B cell (primary cell): Measurements from ENCODE around the gene ZC3HAV1L. TPM values are rescaled to one million over a fixed set of nuclear protein-coding genes. Genes with fewer than 3 reads are reported as not detected.
"Not testable (repeated sequence)": the region's sequence is repeated elsewhere in the genome, so short reads cannot be mapped to it uniquely, and the experiment has no call there.

ENCODE experiments used
- ATAC-seq: fragments of 200-7000 bp; cut with Tn5 transposase; one replicate; pipeline ENCODE4 v1.10.0; 2021; ENCODE audit warnings: low read depth, mild to moderate bottlenecking, moderate number of reproducible peaks, moderate library complexity
- CTCF ChIA-PET: fragments of 350-600 bp; sonication (Branson Sonifier 250); formaldehyde crosslinking; loops from one replicate; lab custom pipeline; 2021; ENCODE audit warnings: antibody characterized with exemption, inconsistent platforms; lab: Charles Lee
- POLR2A ChIA-PET: fragments of 350-600 bp; sonication (Branson Sonifier 250); formaldehyde crosslinking; loops from one replicate; lab custom pipeline; 2021; ENCODE audit warnings: antibody characterized with exemption; lab: Charles Lee
- DNase-seq: peaks from one replicate; pipeline ENCODE4 v3.0.0; 2013
- H2AFZ ChIP-seq: 2 replicates; pipeline ENCODE4 v1.6.1; 2012; ENCODE audit warnings: mild to moderate bottlenecking, low read depth, low read length; ENCODE audit not compliant: insufficient read depth, poor library complexity, severe bottlenecking
- H3K27ac ChIP-seq, 2 donors: 1 replicate in 1 of 2; 2 replicates in 1 of 2; pipeline ENCODE4 v1.5.1; 2012 to 2013; ENCODE audit warnings: low read length in 2 of 2, mild to moderate bottlenecking in 2 of 2, moderate library complexity in 1 of 2
- H3K27me3 ChIP-seq, 4 experiments: fragments of 200-600 bp in 1 of 4; sonication (generic) in 1 of 4; replicated peaks in 1 of 4; 1 replicate in 2 of 4; 2 replicates in 2 of 4; pipeline versions ENCODE4 v1.6.1 to v1.7.0; 2013 to 2016; ENCODE audit warnings: low read length in 3 of 4, mild to moderate bottlenecking in 2 of 4, mixed read lengths in 1 of 4, moderate library complexity in 1 of 4; ENCODE audit not compliant: insufficient read depth in 4 of 4, control insufficient read depth in 3 of 4; ENCODE audit errors: control extremely low read depth in 1 of 4
- H3K36me3 ChIP-seq, 2 experiments: replicated peaks in 1 of 2; 1 replicate in 1 of 2; 2 replicates in 1 of 2; pipeline versions ENCODE4 v1.6.1 to v1.7.1; 2013; ENCODE audit warnings: low read length in 1 of 2; ENCODE audit not compliant: insufficient read depth in 2 of 2, control insufficient read depth in 1 of 2; ENCODE audit errors: control extremely low read depth in 1 of 2, extremely low read depth in 1 of 2
- H3K4me1 ChIP-seq, 2 donors: fragments of 200-600 bp in 1 of 2; sonication (generic) in 1 of 2; 1 replicate in 1 of 2; 2 replicates in 1 of 2; pipeline versions ENCODE4 v1.5.1 to v1.6.1; 2013 to 2017; ENCODE audit warnings: low read length in 2 of 2; ENCODE audit not compliant: control insufficient read depth in 2 of 2, insufficient read depth in 2 of 2
- H3K4me2 ChIP-seq: replicated peaks from 2 replicates; pipeline ENCODE3; 2012; ENCODE audit warnings: mild to moderate bottlenecking, low read depth, low read length; ENCODE audit not compliant: poor library complexity, severe bottlenecking
- H3K4me3 ChIP-seq, 5 experiments: fragments of 200-600 bp in 1 of 5; sonication (generic) in 1 of 5; 1 replicate in 3 of 5; 2 replicates in 2 of 5; pipeline versions ENCODE4 v1.5.1 to v1.7.0; 2011 to 2016; ENCODE audit warnings: low read length in 4 of 5, mild to moderate bottlenecking in 4 of 5, low read depth in 2 of 5, control low read depth in 1 of 5, moderate library complexity in 1 of 5; ENCODE audit not compliant: insufficient read depth in 1 of 5; ENCODE audit errors: control extremely low read depth in 1 of 5, extremely low read depth in 1 of 5
- H3K79me2 ChIP-seq: fragments of 200-600 bp; sonication (generic); one replicate; pipeline ENCODE4 v1.6.0; 2016; ENCODE audit warnings: low read length; ENCODE audit not compliant: control insufficient read depth, insufficient read depth
- H3K9ac ChIP-seq: fragments of 200-600 bp; sonication (generic); 2 replicates; pipeline ENCODE4 v1.6.1; 2017; ENCODE audit warnings: mild to moderate bottlenecking, low read length, moderate library complexity
- H3K9me3 ChIP-seq, 3 donors: one replicate each; pipeline versions ENCODE4 v1.6.1 to v1.7.1; 2013; ENCODE audit warnings: low read length in 2 of 3; ENCODE audit not compliant: control insufficient read depth in 2 of 3, insufficient read depth in 1 of 3; ENCODE audit errors: control extremely low read depth in 1 of 3
- H4K20me1 ChIP-seq: 2 replicates; pipeline ENCODE4 v1.6.0; 2012; ENCODE audit warnings: mild to moderate bottlenecking, low read length; ENCODE audit not compliant: insufficient read depth, control insufficient read depth, poor library complexity, severe bottlenecking
- H3K27ac Mint-ChIP-seq: one replicate; pipeline ENCODE4 v1.8.0; 2021; ENCODE audit warnings: mixed read lengths
- H3K27me3 Mint-ChIP-seq: one replicate; pipeline ENCODE4 v1.8.0; 2021; ENCODE audit warnings: mixed read lengths
- H3K4me1 Mint-ChIP-seq: one replicate; pipeline ENCODE4 v1.8.0; 2021; ENCODE audit warnings: mixed read lengths
- H3K4me3 Mint-ChIP-seq: one replicate; pipeline ENCODE4 v1.8.0; 2021; ENCODE audit warnings: mixed read lengths
- H3K9me3 Mint-ChIP-seq: one replicate; pipeline ENCODE4 v1.8.0; 2022; ENCODE audit warnings: mixed read lengths; ENCODE audit not compliant: insufficient read depth
- EZH2 ChIP-seq: IDR thresholded peaks from 2 replicates; pipeline ENCODE4 v1.6.1; 2012; ENCODE audit warnings: borderline replicate concordance, low read depth, mild to moderate bottlenecking, moderate library complexity, low read length; ENCODE audit not compliant: insufficient read depth, poor library complexity, severe bottlenecking
- WGBS: methylation state at CpG from one replicate; pipeline ENCODE4 v1.1.5; 2013; ENCODE audit warnings: missing lambda C conversion rate; ENCODE audit not compliant: insufficient coverage; 5-methylcytosine and 5-hydroxymethylcytosine counted together
- intact Hi-C: fragments of 100-400 bp; cut with micrococcal nuclease; formaldehyde crosslinking; loops from one replicate; pipeline ENCODE4 v1.10.0; 2022
- polyA plus RNA-seq: library from polyadenylated mRNA; depleted of rRNA; stranded (reverse); fragments of >200 nt; gene quantifications from 2 replicates; pipeline ENCODE4 v1.2.3, GENCODE V29; 2012
- total RNA-seq, 2 donors: library from RNA; stranded (reverse); fragments of 120-200 nt in 1 of 2; gene quantifications; 1 replicate in 1 of 2; 2 replicates in 1 of 2; pipeline versions ENCODE4 v1.2.3 to v1.2.4, GENCODE V29; 2013 to 2022
- TF ChIP-seq, protein P1 (sequence below): fragments of 200-600 bp; IDR thresholded peaks from one replicate; pipeline ENCODE4 v1.8.0; 2022; ENCODE audit warnings: antibody characterized with exemption, mild to moderate bottlenecking

The ZC3HAV1L gene
- total and polyA plus RNA-seq, 2 donors (not counting 1 experiment from before 2014, with no cell fraction given): 0.82 to 1.8 TPM

- H4K20me1 ChIP-seq: no peaks in the 10 kb centered on the region
- Mint-ChIP-seq H3K27me3 (no peaks in the 10 kb centered on the region), H3K4me1 (no peaks in the 10 kb centered on the region), H3K9me3 (no peaks in the 10 kb centered on the region), H3K27ac (no peak overlapping the region), H3K4me3 (no peak overlapping the region)
- H3K27ac ChIP-seq: no peak overlapping the region
- H3K27me3 ChIP-seq: no peaks in the 10 kb centered on the region
- WGBS: 96% methylated on average over 4 of the region's 6 CpGs
- no peak overlapping the region for H3K4me2 ChIP-seq
- no peak for DNase-seq
- H3K4me3 ChIP-seq: no peak overlapping the region
- no peaks in the 10 kb centered on the region for H3K9me3 ChIP-seq
- TF ChIP-seq, protein P1, sequence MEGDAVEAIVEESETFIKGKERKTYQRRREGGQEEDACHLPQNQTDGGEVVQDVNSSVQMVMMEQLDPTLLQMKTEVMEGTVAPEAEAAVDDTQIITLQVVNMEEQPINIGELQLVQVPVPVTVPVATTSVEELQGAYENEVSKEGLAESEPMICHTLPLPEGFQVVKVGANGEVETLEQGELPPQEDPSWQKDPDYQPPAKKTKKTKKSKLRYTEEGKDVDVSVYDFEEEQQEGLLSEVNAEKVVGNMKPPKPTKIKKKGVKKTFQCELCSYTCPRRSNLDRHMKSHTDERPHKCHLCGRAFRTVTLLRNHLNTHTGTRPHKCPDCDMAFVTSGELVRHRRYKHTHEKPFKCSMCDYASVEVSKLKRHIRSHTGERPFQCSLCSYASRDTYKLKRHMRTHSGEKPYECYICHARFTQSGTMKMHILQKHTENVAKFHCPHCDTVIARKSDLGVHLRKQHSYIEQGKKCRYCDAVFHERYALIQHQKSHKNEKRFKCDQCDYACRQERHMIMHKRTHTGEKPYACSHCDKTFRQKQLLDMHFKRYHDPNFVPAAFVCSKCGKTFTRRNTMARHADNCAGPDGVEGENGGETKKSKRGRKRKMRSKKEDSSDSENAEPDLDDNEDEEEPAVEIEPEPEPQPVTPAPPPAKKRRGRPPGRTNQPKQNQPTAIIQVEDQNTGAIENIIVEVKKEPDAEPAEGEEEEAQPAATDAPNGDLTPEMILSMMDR: no peak
- no peak for TF ChIP-seq EZH2
- no peaks in the 10 kb centered on the region for H3K79me2 ChIP-seq
- ChIA-PET POLR2A (no interaction called here), CTCF (interaction anchor here (1.2 to 1.3 kb wide), 2 partner anchors 9 to 101 kb away, joined by 3 to 4 read pairs; no protein-coding TSS in a partner anchor)
- no peak overlapping the region for H3K9ac ChIP-seq
- H3K36me3 ChIP-seq: no peaks in the 10 kb centered on the region
- no peak overlapping the region for H2AFZ ChIP-seq
- no peak for ATAC-seq
- H3K4me1 ChIP-seq: no peaks in the 10 kb centered on the region
- intact Hi-C loops: no loop called here
Observed at GRCh38 chr7:139026551-139026950, 9.3 kb downstream of the ZC3HAV1L start.

DNA sequence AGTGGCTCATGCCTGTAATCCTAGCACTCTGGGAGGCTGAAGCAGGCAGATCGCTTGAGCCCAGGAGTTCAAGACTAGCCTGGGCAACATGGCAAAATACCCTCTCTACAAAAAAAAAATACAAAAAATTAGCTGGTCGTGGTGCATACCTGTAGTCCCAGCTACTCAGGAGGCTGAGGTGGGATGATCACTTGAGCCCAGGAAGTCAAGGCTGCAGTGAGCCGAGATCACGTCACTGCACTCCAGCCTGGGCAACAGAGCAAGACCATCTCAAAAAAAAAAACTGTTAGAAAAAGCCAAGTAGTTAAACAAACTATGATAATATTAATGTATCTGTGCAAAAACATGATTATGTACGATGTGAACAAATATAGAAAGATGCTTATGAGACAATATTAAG, 10.0 kb downstream of the ZC3HAV1L start:
- H3K9me3 ChIP-seq, H3K4me2 ChIP-seq, H3K9ac ChIP-seq, H3K27me3 ChIP-seq, H3K4me1 Mint-ChIP-seq, H4K20me1 ChIP-seq, H3K4me3 ChIP-seq, intact Hi-C loops, H3K79me2 ChIP-seq, H3K27ac ChIP-seq, H2AFZ ChIP-seq, H3K36me3 ChIP-seq, H3K4me3 Mint-ChIP-seq, H3K9me3 Mint-ChIP-seq, H3K27ac Mint-ChIP-seq, POLR2A ChIA-PET, DNase-seq, H3K27me3 Mint-ChIP-seq, H3K4me1 ChIP-seq, ATAC-seq: not testable (repeated sequence)
- CTCF ChIA-PET: interaction anchor here (1.2 to 1.3 kb wide), 3 partner anchors 9 to 102 kb away, joined by 3 to 4 read pairs (median 4); no protein-coding TSS in a partner anchor
- 100% methylated on average over 2 of the region's 5 CpGs for WGBS
